HepG2 (cell line): ENCODE data around the gene AUH.

Source experiments
- BHLHE40 ChIP-seq: IDR thresholded peaks from 2 replicates; pipeline ENCODE4 v1.6.1; 2011; ENCODE audit warnings: low read length, improper control_type of control experiment
- DMAP1 ChIP-seq: IDR thresholded peaks from 2 replicates; pipeline ENCODE4 v1.6.1; 2016
- ETS1 ChIP-seq: sonication (generic); formaldehyde crosslinking; IDR thresholded peaks from 2 replicates; pipeline ENCODE4 v1.4.0; 2020; ENCODE audit warnings: missing genetic modification reagents
- HDAC1 ChIP-seq: sonication (generic); formaldehyde crosslinking; IDR thresholded peaks from 2 replicates; pipeline ENCODE4 v1.5.1; 2020; ENCODE audit warnings: mild to moderate bottlenecking, missing genetic modification reagents
- RAD21 ChIP-seq: fragments of 450-650 bp; formaldehyde crosslinking; IDR thresholded peaks from 2 replicates; pipeline ENCODE4 v1.5.0; 2020; ENCODE audit warnings: mild to moderate bottlenecking
- TCF7L2 ChIP-seq: IDR thresholded peaks from 2 replicates; pipeline ENCODE4 v1.6.1; 2011; ENCODE audit warnings: mild to moderate bottlenecking, low read depth, low read length, moderate library complexity
- ZFP91 ChIP-seq: sonication (generic); formaldehyde crosslinking; IDR thresholded peaks from 2 replicates; pipeline ENCODE4 v1.9.0; 2022; ENCODE audit warnings: missing genetic modification reagents, mild to moderate bottlenecking, borderline replicate concordance
- ZNF12 ChIP-seq: sonication (generic); formaldehyde crosslinking; IDR thresholded peaks from 2 replicates; pipeline ENCODE4 v1.5.0; 2020; ENCODE audit warnings: missing genetic modification reagents
- ZNF281 ChIP-seq: sonication (generic); formaldehyde crosslinking; IDR thresholded peaks from 2 replicates; pipeline ENCODE4 v1.4.0; 2020; ENCODE audit warnings: missing genetic modification reagents, borderline replicate concordance
- ZNF589 ChIP-seq: sonication (generic); formaldehyde crosslinking; conservative IDR thresholded peaks from 2 replicates; pipeline ENCODE4 v1.8.0; 2022; ENCODE audit warnings: mild to moderate bottlenecking, moderate library complexity, missing genetic modification reagents
- ZNF616 ChIP-seq: sonication (generic); formaldehyde crosslinking; IDR thresholded peaks from 2 replicates; pipeline ENCODE4 v1.5.0; 2020; ENCODE audit warnings: low read depth, mild to moderate bottlenecking, missing genetic modification reagents
- TF ChIP-seq, protein P1 (sequence below): IDR thresholded peaks from 2 replicates; pipeline ENCODE4 v1.6.1; 2016; ENCODE audit warnings: control low read depth

DNA sequence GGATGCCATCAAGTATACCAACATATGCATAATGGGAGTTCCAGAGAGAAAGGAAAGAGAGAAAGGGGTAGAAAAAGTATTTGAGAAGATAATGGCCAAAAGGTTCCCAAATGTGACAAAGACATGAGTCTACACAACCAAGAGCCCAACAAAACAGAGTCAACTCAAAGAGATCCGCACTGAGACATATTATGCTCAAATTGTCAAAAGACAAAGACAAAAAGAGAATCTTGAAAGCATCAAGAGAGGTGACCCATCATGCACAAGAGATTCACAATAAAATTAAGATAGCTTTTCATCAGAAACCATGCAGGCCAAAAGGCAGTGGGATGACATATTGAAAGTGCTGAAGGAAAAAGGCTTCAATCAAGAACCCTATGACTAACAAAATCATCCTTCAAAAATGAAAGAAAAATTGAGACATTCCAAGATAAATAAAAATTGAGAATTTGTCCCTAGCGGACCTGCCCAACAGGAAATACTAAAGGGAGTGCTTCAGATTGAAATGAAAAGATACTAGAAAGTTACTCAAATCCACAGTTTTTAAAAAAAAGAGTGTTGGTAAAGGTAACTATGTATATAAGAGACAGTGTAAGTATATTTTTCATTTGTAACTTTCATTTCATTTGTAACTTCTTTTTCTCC is 160.9 kb downstream of the AUH start:
- TF ChIP-seq RAD21 (CRISPR knock-in tag) (no peak), HDAC1 (no peak), ZNF616 (CRISPR knock-in tag) (no peak), ZNF589 (no peak), TCF7L2 (no peak), ZNF12 (CRISPR knock-in tag) (no peak), ETS1 (CRISPR knock-in tag) (no peak), ZNF281 (CRISPR knock-in tag) (no peak), ZFP91 (CRISPR knock-in tag) (no peak), BHLHE40 (no peak), DMAP1 (CRISPR knock-in tag) (no peak)
- TF ChIP-seq, protein P1, sequence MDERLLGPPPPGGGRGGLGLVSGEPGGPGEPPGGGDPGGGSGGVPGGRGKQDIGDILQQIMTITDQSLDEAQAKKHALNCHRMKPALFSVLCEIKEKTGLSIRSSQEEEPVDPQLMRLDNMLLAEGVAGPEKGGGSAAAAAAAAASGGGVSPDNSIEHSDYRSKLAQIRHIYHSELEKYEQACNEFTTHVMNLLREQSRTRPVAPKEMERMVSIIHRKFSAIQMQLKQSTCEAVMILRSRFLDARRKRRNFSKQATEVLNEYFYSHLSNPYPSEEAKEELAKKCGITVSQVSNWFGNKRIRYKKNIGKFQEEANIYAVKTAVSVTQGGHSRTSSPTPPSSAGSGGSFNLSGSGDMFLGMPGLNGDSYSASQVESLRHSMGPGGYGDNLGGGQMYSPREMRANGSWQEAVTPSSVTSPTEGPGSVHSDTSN, result no peak
